22Rv1 (cell line): ENCODE measurements around the gene PTPRM.

Experiments used
- ZFX ChIP-seq: fragments of 450-650 bp; IDR thresholded peaks from 2 replicates; pipeline ENCODE4 v1.6.1; 2017; ENCODE audit warnings: antibody characterized with exemption, borderline replicate concordance
- TF ChIP-seq, protein P1 (sequence below): fragments of 450-650 bp; IDR thresholded peaks from 2 replicates; pipeline ENCODE4 v1.5.1; 2017; ENCODE audit warnings: mild to moderate bottlenecking

DNA sequence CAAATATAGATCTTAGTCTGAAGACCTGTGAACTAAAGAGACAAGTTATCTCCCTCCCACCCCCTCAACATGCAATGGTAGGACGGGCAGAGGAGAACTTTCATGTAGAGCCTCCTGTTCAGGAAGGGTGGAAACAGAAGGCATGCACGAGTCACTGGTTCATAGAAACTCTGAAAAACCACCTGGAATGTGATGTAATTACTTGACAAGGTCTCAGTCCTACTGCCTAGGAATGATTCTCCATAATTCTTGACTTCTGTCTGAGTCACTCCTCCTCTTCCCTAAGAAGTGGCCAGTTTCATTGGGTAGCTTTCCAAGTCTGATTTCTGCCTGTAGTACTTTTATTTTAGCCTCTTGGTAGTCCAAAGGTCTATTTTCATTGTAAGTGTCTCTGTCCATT is 277.3 kb downstream of the PTPRM start:
- TF ChIP-seq, protein P1, sequence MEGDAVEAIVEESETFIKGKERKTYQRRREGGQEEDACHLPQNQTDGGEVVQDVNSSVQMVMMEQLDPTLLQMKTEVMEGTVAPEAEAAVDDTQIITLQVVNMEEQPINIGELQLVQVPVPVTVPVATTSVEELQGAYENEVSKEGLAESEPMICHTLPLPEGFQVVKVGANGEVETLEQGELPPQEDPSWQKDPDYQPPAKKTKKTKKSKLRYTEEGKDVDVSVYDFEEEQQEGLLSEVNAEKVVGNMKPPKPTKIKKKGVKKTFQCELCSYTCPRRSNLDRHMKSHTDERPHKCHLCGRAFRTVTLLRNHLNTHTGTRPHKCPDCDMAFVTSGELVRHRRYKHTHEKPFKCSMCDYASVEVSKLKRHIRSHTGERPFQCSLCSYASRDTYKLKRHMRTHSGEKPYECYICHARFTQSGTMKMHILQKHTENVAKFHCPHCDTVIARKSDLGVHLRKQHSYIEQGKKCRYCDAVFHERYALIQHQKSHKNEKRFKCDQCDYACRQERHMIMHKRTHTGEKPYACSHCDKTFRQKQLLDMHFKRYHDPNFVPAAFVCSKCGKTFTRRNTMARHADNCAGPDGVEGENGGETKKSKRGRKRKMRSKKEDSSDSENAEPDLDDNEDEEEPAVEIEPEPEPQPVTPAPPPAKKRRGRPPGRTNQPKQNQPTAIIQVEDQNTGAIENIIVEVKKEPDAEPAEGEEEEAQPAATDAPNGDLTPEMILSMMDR, result no peak
- TF ChIP-seq ZFX, result no peak
